Loucy (cell line): ENCODE results near the gene FKBP5.

Source experiments
- H2AFZ ChIP-seq: fragments of 200-600 bp; sonication (generic); 2 replicates; pipeline ENCODE4 v1.6.0; 2016; ENCODE audit warnings: antibody characterized with exemption, mild to moderate bottlenecking, low read length, moderate library complexity
- H3F3A ChIP-seq: fragments of 200-600 bp; 2 replicates; pipeline ENCODE4 v1.6.0; 2016; ENCODE audit warnings: antibody characterized with exemption, low read depth, mild to moderate bottlenecking
- H3K27me3 ChIP-seq: fragments of 200-600 bp; sonication (generic); 2 replicates; pipeline ENCODE4 v1.6.1; 2014; ENCODE audit warnings: low read length, mild to moderate bottlenecking; ENCODE audit not compliant: insufficient read depth, poor library complexity, severe bottlenecking
- H3K36me3 ChIP-seq: fragments of 200-600 bp; sonication (generic); 2 replicates; pipeline ENCODE4 v1.6.1; 2016; ENCODE audit warnings: low read length; ENCODE audit not compliant: insufficient read depth
- H3K4me1 ChIP-seq: fragments of 200-600 bp; sonication (generic); 2 replicates; pipeline ENCODE4 v1.5.1; 2014; ENCODE audit warnings: low read length, mild to moderate bottlenecking; ENCODE audit not compliant: insufficient read depth, poor library complexity, severe bottlenecking
- H3K4me2 ChIP-seq: fragments of 200-600 bp; sonication (generic); 2 replicates; pipeline ENCODE4 v1.6.0; 2014; ENCODE audit warnings: antibody characterized with exemption, low read length, low read depth, mild to moderate bottlenecking; ENCODE audit not compliant: poor library complexity, severe bottlenecking
- H3K4me3 ChIP-seq: fragments of 200-600 bp; sonication (generic); 2 replicates; pipeline ENCODE4 v1.5.1; 2014; ENCODE audit warnings: low read length, mild to moderate bottlenecking, mixed read lengths; ENCODE audit not compliant: poor library complexity, severe bottlenecking
- H3K79me2 ChIP-seq: fragments of 200-600 bp; sonication (generic); 2 replicates; pipeline ENCODE4 v1.6.1; 2014; ENCODE audit warnings: low read length; ENCODE audit not compliant: insufficient read depth
- H3K9ac ChIP-seq: fragments of 200-600 bp; sonication (generic); 2 replicates; pipeline ENCODE4 v1.6.0; 2014; ENCODE audit warnings: mild to moderate bottlenecking, low read depth, low read length, moderate library complexity; ENCODE audit not compliant: poor library complexity, severe bottlenecking
- H3K9me2 ChIP-seq: fragments of 200-600 bp; sonication (generic); replicated peaks from 2 replicates; pipeline ENCODE4 v1.6.1; 2016; ENCODE audit warnings: low read depth, low read length, mixed read lengths
- H3K9me3 ChIP-seq: fragments of 200-600 bp; sonication (generic); 2 replicates; pipeline ENCODE4 v1.6.1; 2014; ENCODE audit warnings: mild to moderate bottlenecking, antibody characterized with exemption, low read length, low read depth; ENCODE audit not compliant: insufficient read depth
- H4K20me1 ChIP-seq: fragments of 200-600 bp; sonication (generic); 2 replicates; pipeline ENCODE4 v1.6.0; 2014; ENCODE audit warnings: antibody characterized with exemption, low read length, mild to moderate bottlenecking; ENCODE audit not compliant: insufficient read depth, poor library complexity, severe bottlenecking
- CTCF ChIP-seq: fragments of 200-600 bp; sonication (generic); conservative IDR thresholded peaks from 2 replicates; pipeline ENCODE4 v1.5.1; 2014; ENCODE audit warnings: mild to moderate bottlenecking, antibody characterized with exemption, low read length
- EZH2phosphoT487 ChIP-seq: fragments of 200-600 bp; IDR thresholded peaks from 2 replicates; pipeline ENCODE4 v1.6.1; 2018; ENCODE audit warnings: antibody characterized with exemption, mild to moderate bottlenecking, moderate library complexity, borderline replicate concordance

The FKBP5 gene

GRCh38 chr6:35718911-35719381, 30.2 kb upstream of the FKBP5 start:
- H3K9me2 ChIP-seq = no peaks in the 10 kb centered on the region
- H3K4me2 ChIP-seq = peak overlapping the region; percentile 78
- peak overlapping the region; percentile 82 for H3K9ac ChIP-seq
- peaks cover 20% of the 10 kb centered on the region for H3F3A ChIP-seq
- peak overlapping the region; percentile 67 for H3K4me3 ChIP-seq
- no peak overlapping the region for H2AFZ ChIP-seq
- H3K79me2 ChIP-seq = no peaks in the 10 kb centered on the region
- no peaks in the 10 kb centered on the region for H3K27me3 ChIP-seq
- no peak for TF ChIP-seq CTCF
- no peaks in the 10 kb centered on the region for H3K9me3 ChIP-seq
- H4K20me1 ChIP-seq = no peaks in the 10 kb centered on the region
- no peaks in the 10 kb centered on the region for H3K36me3 ChIP-seq
- H3K4me1 ChIP-seq = peaks cover 71% of the 10 kb centered on the region

GRCh38 chr6:35718375-35718736, 29.6 kb upstream of the FKBP5 start:
- H3F3A ChIP-seq = peaks cover 20% of the 10 kb centered on the region
- H3K4me3 ChIP-seq = peak overlapping the region; percentile 67
- H4K20me1 ChIP-seq = no peaks in the 10 kb centered on the region
- H3K4me1 ChIP-seq = peaks cover 70% of the 10 kb centered on the region
- TF ChIP-seq EZH2phosphoT487 (no peak), CTCF (no peak)
- peak overlapping the region; percentile 82 for H3K9ac ChIP-seq
- H3K9me3 ChIP-seq = no peaks in the 10 kb centered on the region
- H2AFZ ChIP-seq = no peak overlapping the region
- H3K36me3 ChIP-seq = no peaks in the 10 kb centered on the region
- no peaks in the 10 kb centered on the region for H3K9me2 ChIP-seq
- peak overlapping the region; percentile 78 for H3K4me2 ChIP-seq
- H3K27me3 ChIP-seq = no peaks in the 10 kb centered on the region
- no peaks in the 10 kb centered on the region for H3K79me2 ChIP-seq

GRCh38 chr6:35717449-35718374, 29.0 kb upstream of the FKBP5 start:
- H3K4me1 ChIP-seq = peaks cover 75% of the 10 kb centered on the region
- peaks cover 20% of the 10 kb centered on the region for H3F3A ChIP-seq
- no peak overlapping the region for H2AFZ ChIP-seq
- H3K9ac ChIP-seq = peak overlapping the region; percentile 82
- H3K4me2 ChIP-seq = peak overlapping the region; percentile 78
- TF ChIP-seq EZH2phosphoT487 = no peak
- TF ChIP-seq CTCF = no peak
- H3K27me3 ChIP-seq = no peaks in the 10 kb centered on the region
- H4K20me1 ChIP-seq = no peaks in the 10 kb centered on the region
- H3K9me3 ChIP-seq = no peaks in the 10 kb centered on the region
- no peaks in the 10 kb centered on the region for H3K79me2 ChIP-seq
- peak overlapping the region; percentile 67 for H3K4me3 ChIP-seq
- no peaks in the 10 kb centered on the region for H3K36me3 ChIP-seq
- no peaks in the 10 kb centered on the region for H3K9me2 ChIP-seq
